CD4-positive, alpha-beta memory T cell (primary cell): Measurements from ENCODE around the gene ELP4. TPM values are rescaled to one million over a fixed set of nuclear protein-coding genes. Genes with fewer than 3 reads are reported as not detected.
A peak's percentile ranks its signal among the peaks of the same experiment; 100 is the strongest.
"Not testable (repeated sequence)": the region's sequence is repeated elsewhere in the genome, so short reads cannot be mapped to it uniquely, and the experiment has no call there.

Source experiments
- CTCF ChIA-PET: fragments of 350-600 bp; sonication (Branson Sonifier 250); formaldehyde crosslinking; loops from one replicate; lab custom pipeline; 2021; ENCODE audit warnings: inconsistent platforms; ENCODE audit not compliant: partially characterized antibody; lab: Charles Lee
- POLR2A ChIA-PET: fragments of 350-600 bp; sonication (Branson Sonifier 250); formaldehyde crosslinking; loops from one replicate; lab custom pipeline; 2021; ENCODE audit not compliant: partially characterized antibody; lab: Charles Lee
- DNase-seq, 5 donors: peaks; one replicate each; pipeline versions ENCODE4 v3.0.0 to v3.0.0-alpha.2; 2020 to 2022; ENCODE audit warnings: mixed read lengths in 1 of 5
- H3K27ac ChIP-seq: one replicate; pipeline ENCODE4 v1.7.0; 2013; ENCODE audit warnings: low read depth, low read length
- H3K27me3 ChIP-seq: 2 replicates; pipeline ENCODE4 v1.7.0; 2013; ENCODE audit warnings: mild to moderate bottlenecking, low read length, moderate library complexity; ENCODE audit not compliant: insufficient read depth
- H3K36me3 ChIP-seq: 2 replicates; pipeline ENCODE4 v1.7.0; 2013; ENCODE audit warnings: mild to moderate bottlenecking, low read length, moderate library complexity; ENCODE audit not compliant: insufficient read depth
- H3K4me1 ChIP-seq: 2 replicates; pipeline ENCODE4 v1.7.0; 2013; ENCODE audit warnings: mild to moderate bottlenecking, low read length, moderate library complexity; ENCODE audit not compliant: insufficient read depth
- H3K4me3 ChIP-seq, 2 donors: one replicate each; pipeline ENCODE4 v1.7.0; 2013; ENCODE audit warnings: low read length in 2 of 2, mild to moderate bottlenecking in 1 of 2
- H3K9me3 ChIP-seq, 2 donors: one replicate each; pipeline ENCODE4 v1.7.0; 2013; ENCODE audit warnings: low read length in 2 of 2, control low read depth in 1 of 2; ENCODE audit not compliant: control insufficient read depth in 1 of 2
- H3K27ac Mint-ChIP-seq, 7 donors: one replicate each; pipeline ENCODE4 v1.8.0; 2020 to 2021; ENCODE audit warnings: mixed read lengths in 7 of 7, mild to moderate bottlenecking in 6 of 7, inconsistent platforms in 3 of 7, moderate library complexity in 3 of 7
- H3K27me3 Mint-ChIP-seq, 2 donors: one replicate each; pipeline ENCODE4 v1.8.0; 2020 to 2021; ENCODE audit warnings: mixed read lengths in 2 of 2
- H3K36me3 Mint-ChIP-seq, 2 donors: one replicate each; pipeline ENCODE4 v1.8.0; 2020 to 2021; ENCODE audit warnings: mixed read lengths in 2 of 2, inconsistent platforms in 1 of 2, mild to moderate bottlenecking in 1 of 2
- H3K4me1 Mint-ChIP-seq, 4 donors: one replicate each; pipeline ENCODE4 v1.8.0; 2020 to 2021; ENCODE audit warnings: mixed read lengths in 4 of 4, mild to moderate bottlenecking in 1 of 4
- H3K4me3 Mint-ChIP-seq, 8 donors: one replicate each; pipeline ENCODE4 v1.8.0; 2020 to 2021; ENCODE audit warnings: mixed read lengths in 8 of 8, mild to moderate bottlenecking in 7 of 8, moderate library complexity in 6 of 8, inconsistent platforms in 3 of 8
- H3K9me3 Mint-ChIP-seq, 8 donors: one replicate each; pipeline ENCODE4 v1.8.0; 2020 to 2021; ENCODE audit warnings: mixed read lengths in 8 of 8, mild to moderate bottlenecking in 5 of 8, inconsistent platforms in 3 of 8, moderate library complexity in 1 of 8
- intact Hi-C: fragments of 100-400 bp; cut with micrococcal nuclease; formaldehyde crosslinking; loops from one replicate; pipeline ENCODE4 v1.15.1; 2023
- polyA plus RNA-seq, 2 donors: library from polyadenylated mRNA; unstranded; fragments of 300-500 nt; fragmentation: Illumina TruSeq; gene quantifications; one replicate each; pipeline ENCODE4 v1.2.3, GENCODE V29; 2021
- total RNA-seq, 2 experiments: library from RNA; stranded (reverse); gene quantifications; one replicate each; pipeline ENCODE4 v1.2.3, GENCODE V29; 2021

ELP4 gene
- total and polyA plus RNA-seq, 4 experiments from 2014 or later: 18.1 to 29.0 (median 19.1) TPM

DNA sequence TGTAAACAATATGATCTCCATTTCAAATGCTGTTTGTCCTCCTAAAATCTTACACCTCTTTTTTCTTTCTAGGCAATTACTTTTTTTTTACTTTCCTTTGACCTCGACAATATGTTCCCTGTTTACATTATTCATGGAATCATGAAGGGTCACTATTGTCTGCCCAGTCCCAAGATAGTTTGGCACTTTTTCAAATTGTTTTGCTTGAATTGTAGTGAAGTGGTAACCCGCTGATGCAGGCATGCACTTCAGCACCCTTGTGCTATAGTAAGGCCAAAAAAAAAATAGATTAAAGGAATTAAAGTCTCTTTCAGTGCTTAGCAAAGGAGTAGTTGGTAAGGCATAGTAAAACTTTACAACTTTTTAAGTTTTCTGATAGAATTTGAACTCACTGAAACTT is 210.7 kb downstream of the ELP4 start:
- Mint-ChIP-seq H3K27ac (no peak overlapping the region), H3K4me3 (no peak overlapping the region), H3K4me1 (peaks cover 0 to 5% (median 2%) of the 10 kb centered on the region in 4 donors), H3K9me3 (peaks cover 0 to 3% (median 0%) of the 10 kb centered on the region in 8 donors), H3K27me3 (no peaks in the 10 kb centered on the region), H3K36me3 (peaks cover 16 to 51% of the 10 kb centered on the region in 2 donors)
- Histone ChIP-seq H3K27ac (no peak overlapping the region), H3K9me3 (no peaks in the 10 kb centered on the region), H3K36me3 (no peaks in the 10 kb centered on the region), H3K4me1 (no peaks in the 10 kb centered on the region), H3K4me3 (no peak overlapping the region), H3K27me3 (no peaks in the 10 kb centered on the region)
- ChIA-PET POLR2A (no interaction called here), CTCF (no interaction called here)
- DNase-seq: no peak
- intact Hi-C loops: no loop called here

DNA sequence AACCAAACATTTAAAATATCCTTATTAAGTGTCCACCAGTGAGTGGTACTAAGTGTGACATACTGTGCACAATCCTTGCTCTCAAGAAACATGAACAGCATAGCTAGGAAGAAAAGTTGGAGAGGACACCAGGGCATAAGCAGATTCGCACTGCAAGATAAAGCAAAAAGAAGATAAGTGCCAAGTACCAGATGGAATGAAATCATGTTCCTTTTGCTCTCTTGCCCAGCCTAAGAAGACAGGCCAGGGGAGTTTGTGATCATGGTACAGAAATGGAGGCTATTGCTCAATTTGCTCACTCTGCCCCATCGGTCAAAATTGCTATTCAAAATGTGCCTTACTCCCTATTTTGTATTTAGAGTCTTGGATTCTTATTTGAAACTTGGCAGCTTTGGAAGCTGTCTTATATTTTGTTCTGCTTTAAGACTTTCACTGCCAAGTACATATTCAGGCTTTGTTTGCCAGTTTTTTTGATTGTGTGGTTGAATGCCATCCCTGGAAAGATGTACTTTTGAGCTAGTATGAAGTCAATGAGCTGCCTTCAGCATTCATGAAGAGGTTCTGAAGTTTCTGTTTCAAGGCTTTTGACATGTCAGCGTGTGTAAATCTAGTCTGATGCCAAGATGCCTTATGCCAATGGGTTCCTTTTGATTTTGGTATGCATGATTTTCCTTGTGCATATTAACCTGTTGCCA is 211.3 kb downstream of the ELP4 start:
- Histone ChIP-seq H3K27ac (no peak overlapping the region), H3K27me3 (no peaks in the 10 kb centered on the region), H3K4me3 (no peak overlapping the region), H3K36me3 (no peaks in the 10 kb centered on the region), H3K9me3 (no peaks in the 10 kb centered on the region), H3K4me1 (no peaks in the 10 kb centered on the region)
- Mint-ChIP-seq H3K27ac (no peak overlapping the region), H3K36me3 (peaks cover 20 to 57% of the 10 kb centered on the region in 2 donors), H3K27me3 (no peaks in the 10 kb centered on the region), H3K4me1 (peaks cover 0 to 5% (median 2%) of the 10 kb centered on the region in 4 donors), H3K4me3 (no peak overlapping the region), H3K9me3 (peaks cover 0 to 7% (median 0%) of the 10 kb centered on the region in 8 donors)
- ChIA-PET CTCF (no interaction called here), POLR2A (no interaction called here)
- DNase-seq: no peak
- intact Hi-C loops: no loop called here

DNA sequence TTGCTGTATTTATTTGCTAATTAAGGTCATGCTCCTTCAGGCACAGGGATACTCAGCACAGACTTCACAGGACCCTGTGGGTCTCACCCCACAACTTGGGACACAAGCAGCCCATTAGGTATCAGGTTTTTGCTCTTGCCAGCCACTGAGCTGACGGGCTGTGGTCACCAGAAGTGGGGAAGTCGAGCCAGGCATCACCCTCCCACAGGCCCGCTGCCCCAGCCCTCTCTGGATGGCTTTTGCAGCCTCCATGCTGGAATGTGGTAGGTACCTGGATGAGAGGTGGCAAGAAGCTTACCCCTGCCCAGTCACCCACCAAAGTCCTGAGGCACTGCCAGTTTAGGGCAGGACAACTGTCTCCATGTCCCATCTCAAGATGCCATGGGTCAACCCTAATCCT is 213.2 kb downstream of the ELP4 start:
- ChIA-PET POLR2A (no interaction called here), CTCF (no interaction called here)
- peaks cover 0 to 5% (median 2%) of the 10 kb centered on the region in 4 donors for H3K4me1 Mint-ChIP-seq
- DNase-seq: no peak
- peak overlapping the region in 1 of 7 donors; percentile 17 for H3K27ac Mint-ChIP-seq
- H3K9me3 Mint-ChIP-seq: peaks cover 0 to 10% (median under 1%) of the 10 kb centered on the region in 8 donors
- no peak overlapping the region for H3K4me3 ChIP-seq
- no peaks in the 10 kb centered on the region for H3K4me1 ChIP-seq
- intact Hi-C loops: no loop called here
- H3K4me3 Mint-ChIP-seq: peak overlapping the region in 1 of 8 donors; percentile 3
- no peaks in the 10 kb centered on the region for H3K27me3 Mint-ChIP-seq
- H3K9me3 ChIP-seq: no peaks in the 10 kb centered on the region
- no peak overlapping the region for H3K27ac ChIP-seq
- no peaks in the 10 kb centered on the region for H3K36me3 ChIP-seq
- no peaks in the 10 kb centered on the region for H3K27me3 ChIP-seq
- H3K36me3 Mint-ChIP-seq: peaks cover 29 to 63% of the 10 kb centered on the region in 2 donors

DNA sequence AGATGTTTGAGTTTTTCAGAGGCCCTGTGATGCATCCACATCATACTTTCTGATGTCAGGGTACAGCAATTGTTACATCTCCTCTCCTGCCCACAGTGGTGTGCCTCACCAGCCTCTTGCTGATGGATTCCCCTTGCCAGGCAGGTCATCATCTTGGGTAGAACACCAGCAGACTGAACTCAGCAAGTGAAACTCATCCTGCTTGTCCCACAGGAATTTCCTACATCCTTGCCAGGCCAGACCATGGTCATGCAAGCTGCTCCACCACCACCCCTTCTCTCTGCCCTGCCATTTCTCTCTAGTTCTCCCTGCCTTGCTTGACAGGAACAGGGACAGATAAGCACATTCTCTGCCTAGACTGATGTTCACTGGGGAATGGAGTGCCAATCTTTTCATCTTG is 215.6 kb downstream of the ELP4 start:
- Histone ChIP-seq H3K9me3 (no peaks in the 10 kb centered on the region), H3K4me3 (no peak overlapping the region), H3K36me3 (no peaks in the 10 kb centered on the region), H3K4me1 (no peaks in the 10 kb centered on the region), H3K27ac (no peak overlapping the region), H3K27me3 (no peaks in the 10 kb centered on the region)
- ChIA-PET CTCF (no interaction called here), POLR2A (no interaction called here)
- no peak for DNase-seq
- intact Hi-C loops: no loop called here
- no peak overlapping the region for H3K27ac Mint-ChIP-seq
- peaks cover 0 to 5% (median 2%) of the 10 kb centered on the region in 4 donors for H3K4me1 Mint-ChIP-seq
- peaks cover 0 to 13% (median 6%) of the 10 kb centered on the region in 8 donors for H3K9me3 Mint-ChIP-seq
- peaks cover 30 to 73% of the 10 kb centered on the region in 2 donors for H3K36me3 Mint-ChIP-seq
- no peaks in the 10 kb centered on the region for H3K27me3 Mint-ChIP-seq
- peak overlapping the region in 1 of 8 donors; percentile 6 for H3K4me3 Mint-ChIP-seq

DNA sequence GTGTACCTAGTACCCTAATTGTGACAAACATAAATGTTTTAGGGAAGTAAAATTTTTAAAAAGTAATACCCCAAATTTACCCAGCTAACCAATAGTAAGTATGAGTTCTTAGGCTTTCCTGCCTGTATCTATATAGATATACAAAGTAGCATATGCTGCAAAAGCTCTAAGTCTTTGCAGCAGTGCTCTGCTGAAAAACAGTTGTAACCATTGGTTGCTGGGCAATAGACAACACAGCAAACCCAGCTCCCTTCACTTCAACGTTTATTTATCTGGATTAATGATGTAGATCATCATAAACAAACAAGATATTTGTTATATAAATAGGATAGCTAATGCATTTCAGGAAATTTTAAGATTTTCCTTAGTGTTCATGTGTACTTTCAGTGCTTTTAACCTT is 218.9 kb downstream of the ELP4 start:
- intact Hi-C loops: no loop called here
- H3K27me3 Mint-ChIP-seq: peaks cover 0 to 1% of the 10 kb centered on the region in 2 donors

DNA sequence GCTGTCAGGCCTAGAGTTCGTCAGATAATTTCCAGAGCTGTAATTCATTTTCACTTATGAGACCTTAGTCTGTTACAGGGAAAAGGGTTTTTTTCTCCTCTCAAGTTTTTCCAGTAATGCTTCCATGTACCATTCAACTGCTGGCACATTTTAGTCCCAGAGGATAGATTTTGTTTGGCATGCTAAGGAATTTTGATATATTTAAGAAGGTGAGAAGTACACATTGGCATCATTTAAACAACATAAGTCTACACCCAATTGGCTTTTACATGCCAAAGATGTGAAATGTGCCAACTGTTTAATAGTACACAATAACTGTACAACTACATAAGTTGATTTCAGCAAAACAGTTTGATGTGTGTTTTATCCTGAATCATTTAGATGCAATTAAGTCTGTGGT is 230.6 kb downstream of the ELP4 start:
- Histone ChIP-seq H3K4me3 (no peak overlapping the region), H3K4me1 (no peaks in the 10 kb centered on the region), H3K27ac (no peak overlapping the region), H3K27me3 (no peaks in the 10 kb centered on the region), H3K9me3 (no peaks in the 10 kb centered on the region), H3K36me3 (no peaks in the 10 kb centered on the region)
- peaks cover 0 to 66% (median 40%) of the 10 kb centered on the region in 8 donors for H3K9me3 Mint-ChIP-seq
- no peak overlapping the region for H3K27ac Mint-ChIP-seq
- H3K36me3 Mint-ChIP-seq: peaks cover 13 to 18% of the 10 kb centered on the region in 2 donors
- no peaks in the 10 kb centered on the region for H3K27me3 Mint-ChIP-seq
- intact Hi-C loops: no loop called here
- no peak overlapping the region for H3K4me3 Mint-ChIP-seq
- no peak for DNase-seq
- no peaks in the 10 kb centered on the region for H3K4me1 Mint-ChIP-seq
- ChIA-PET CTCF (no interaction called here), POLR2A (no interaction called here)

More for the DNA sequence above, 218.9 kb downstream of the ELP4 start:
- H3K36me3 Mint-ChIP-seq: peaks cover 34 to 69% of the 10 kb centered on the region in 2 donors
- no peak overlapping the region for H3K27ac ChIP-seq
- no peaks in the 10 kb centered on the region for H3K9me3 ChIP-seq
- H3K4me1 ChIP-seq: no peaks in the 10 kb centered on the region
- H3K9me3 Mint-ChIP-seq: peaks cover 0 to 41% (median 28%) of the 10 kb centered on the region in 8 donors
- CTCF ChIA-PET: interaction anchor here (2.0 kb wide), 1 partner anchor 448 kb away, joined by 5 read pairs; no protein-coding TSS in a partner anchor
- POLR2A ChIA-PET: no interaction called here
- H3K27me3 ChIP-seq: no peaks in the 10 kb centered on the region
- H3K4me3 ChIP-seq: no peak overlapping the region
- H3K4me3 Mint-ChIP-seq: no peak overlapping the region
- H3K36me3 ChIP-seq: no peaks in the 10 kb centered on the region
- peaks cover 0 to 4% (median 0%) of the 10 kb centered on the region in 4 donors for H3K4me1 Mint-ChIP-seq
- DNase-seq: no peak
- H3K27ac Mint-ChIP-seq: no peak overlapping the region

DNA sequence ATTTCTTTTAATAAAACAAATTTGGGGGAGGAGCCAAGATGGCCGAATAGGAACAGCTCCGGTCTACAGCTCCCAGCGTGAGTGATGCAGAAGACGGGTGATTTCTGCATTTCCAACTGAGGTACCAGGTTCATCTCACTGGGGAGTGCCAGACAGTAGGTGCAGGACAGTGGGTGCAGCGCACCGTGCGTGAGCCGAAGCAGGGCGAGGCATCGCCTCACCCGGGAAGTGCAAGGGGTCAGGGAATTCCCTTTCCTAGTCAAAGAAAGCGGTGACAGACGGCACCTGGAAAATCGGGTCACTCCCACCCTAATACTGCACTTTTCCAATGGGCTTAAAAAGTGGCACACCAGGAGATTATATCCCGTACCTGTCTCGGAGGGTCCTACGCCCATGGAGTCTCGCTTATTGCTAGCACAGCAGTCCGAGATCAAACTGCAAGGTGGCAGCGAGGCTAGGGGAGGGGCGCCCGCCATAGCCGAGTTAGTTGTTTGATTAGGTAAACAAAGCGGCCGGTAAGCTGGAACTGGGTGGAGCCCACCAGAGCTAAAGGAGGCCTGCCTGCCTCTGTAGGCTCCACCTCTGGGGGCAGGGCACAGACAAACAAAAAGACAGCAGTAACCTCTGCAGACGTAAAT is 231.3 kb downstream of the ELP4 start:
- peaks cover 0 to 61% (median 39%) of the 10 kb centered on the region in 8 donors for H3K9me3 Mint-ChIP-seq
- H3K27me3 ChIP-seq, H3K4me3 ChIP-seq, H3K27ac Mint-ChIP-seq, H3K9me3 ChIP-seq, intact Hi-C loops, H3K27ac ChIP-seq, H3K4me1 ChIP-seq, H3K4me1 Mint-ChIP-seq, H3K4me3 Mint-ChIP-seq, H3K27me3 Mint-ChIP-seq, DNase-seq, POLR2A ChIA-PET, H3K36me3 ChIP-seq, CTCF ChIA-PET: not testable (repeated sequence)
- peaks cover 13 to 18% of the 10 kb centered on the region in 2 donors for H3K36me3 Mint-ChIP-seq
